Panc1 (cell line): ENCODE measurements around the gene RHOA. TPM values are rescaled to one million over a fixed set of nuclear protein-coding genes. Genes with fewer than 3 reads are reported as not detected.
"Not testable (repeated sequence)": the region's sequence is repeated elsewhere in the genome, so short reads cannot be mapped to it uniquely, and the experiment has no call there.

Experiments used
- ATAC-seq: fragments of 200-7000 bp; cut with Tn5 transposase; 2 replicates; pipeline ENCODE4 v1.9.1; 2020; ENCODE audit warnings: mild to moderate bottlenecking, moderate library complexity
- BruUV-seq: library from RNA; stranded (reverse); fragments of 400-500 nt; replicated peaks from 2 replicates; lab custom pipeline; 2021; lab: Mats Ljungman, UMichigan
- CTCF ChIA-PET: fragments of 300-600 bp; sonication (Branson Sonifier 250); formaldehyde crosslinking; loops from one replicate; lab custom pipeline; 2022; ENCODE audit warnings: antibody characterized with exemption; lab: Charles Lee
- POLR2A ChIA-PET: fragments of 300-600 bp; sonication (Branson Sonifier 250); formaldehyde crosslinking; loops from one replicate; lab custom pipeline; 2022; ENCODE audit warnings: antibody characterized with exemption; lab: Charles Lee
- DNase-seq: peaks from one replicate; pipeline ENCODE4 v3.0.0-alpha.2; 2010; ENCODE audit warnings: low read depth, low spot score
- H3K27ac ChIP-seq: 2 replicates; pipeline ENCODE4 v1.5.1; 2011; ENCODE audit warnings: mild to moderate bottlenecking, low read length, inconsistent platforms
- H3K27me3 ChIP-seq: fragments of 200-500 bp; sonication (Bioruptor generic); 2 replicates; pipeline ENCODE4 v1.6.0; 2014; ENCODE audit warnings: low read length, inconsistent platforms; ENCODE audit not compliant: control insufficient read depth, insufficient read depth
- H3K36me3 ChIP-seq: fragments of 200-500 bp; sonication (Bioruptor generic); 2 replicates; pipeline ENCODE4 v1.5.1; 2014; ENCODE audit warnings: inconsistent platforms, mild to moderate bottlenecking, low read length, moderate library complexity; ENCODE audit not compliant: control insufficient read depth, insufficient read depth
- H3K4me1 ChIP-seq: 2 replicates; pipeline ENCODE4 v1.5.1; 2011; ENCODE audit warnings: inconsistent platforms, mild to moderate bottlenecking, low read length, moderate library complexity; ENCODE audit not compliant: control insufficient read depth, insufficient read depth
- H3K4me3 ChIP-seq, 2 experiments: 2 replicates each; pipeline ENCODE4 v1.5.1; 2011 to 2012; ENCODE audit warnings: low read depth in 2 of 2, low read length in 2 of 2, mild to moderate bottlenecking in 2 of 2, inconsistent platforms in 1 of 2, moderate library complexity in 1 of 2
- H3K9me3 ChIP-seq: fragments of 200-500 bp; sonication (Bioruptor generic); 2 replicates; pipeline ENCODE4 v1.5.1; 2014; ENCODE audit warnings: low read depth, mild to moderate bottlenecking, inconsistent platforms, low read length, moderate library complexity; ENCODE audit not compliant: control insufficient read depth, insufficient read depth
- CTCF ChIP-seq: fragments of 450-650 bp; IDR thresholded peaks from 2 replicates; pipeline ENCODE4 v1.5.1; 2017; ENCODE audit warnings: mild to moderate bottlenecking
- POLR2AphosphoS5 ChIP-seq: IDR thresholded peaks from 2 replicates; pipeline ENCODE4 v1.6.1; 2012; ENCODE audit warnings: mild to moderate bottlenecking, low read depth, low read length, moderate library complexity
- SIN3A ChIP-seq: IDR thresholded peaks from 2 replicates; pipeline ENCODE4 v1.6.1; 2012; ENCODE audit warnings: low read depth, mild to moderate bottlenecking, low read length, moderate library complexity, borderline replicate concordance; ENCODE audit not compliant: insufficient read depth
- TCF7L2 ChIP-seq: IDR thresholded peaks from 2 replicates; pipeline ENCODE4 v1.6.1; 2011; ENCODE audit warnings: mild to moderate bottlenecking, low read depth, low read length, inconsistent platforms
- in situ Hi-C: cut with HindIII; loops from 2 replicates; pipeline ENCODE4 v1.10.0; 2016; ENCODE audit warnings: low sequenced_read_pairs, low pct_unique_long_range_greater_than_20kb
- intact Hi-C: fragments of 100-400 bp; cut with micrococcal nuclease; formaldehyde crosslinking; loops from one replicate; pipeline ENCODE4 v1.10.0; 2022; ENCODE audit not compliant: unreplicated experiment
- total RNA-seq: library from RNA; stranded (reverse); gene quantifications from one replicate; pipeline ENCODE4 v1.2.1, GENCODE V29; 2021; ENCODE audit not compliant: unreplicated experiment
- TF ChIP-seq, protein P1 (sequence below), 2 experiments: IDR thresholded peaks; 2 replicates each; pipeline ENCODE4 v1.6.1; 2011 to 2012; ENCODE audit warnings: low read depth in 2 of 2, control low read depth in 1 of 2, low read length in 1 of 2, mild to moderate bottlenecking in 1 of 2, moderate library complexity in 1 of 2; ENCODE audit not compliant: insufficient read depth in 1 of 2

The RHOA gene
- total RNA-seq, 1 experiment from 2014 or later: 296 TPM

DNA sequence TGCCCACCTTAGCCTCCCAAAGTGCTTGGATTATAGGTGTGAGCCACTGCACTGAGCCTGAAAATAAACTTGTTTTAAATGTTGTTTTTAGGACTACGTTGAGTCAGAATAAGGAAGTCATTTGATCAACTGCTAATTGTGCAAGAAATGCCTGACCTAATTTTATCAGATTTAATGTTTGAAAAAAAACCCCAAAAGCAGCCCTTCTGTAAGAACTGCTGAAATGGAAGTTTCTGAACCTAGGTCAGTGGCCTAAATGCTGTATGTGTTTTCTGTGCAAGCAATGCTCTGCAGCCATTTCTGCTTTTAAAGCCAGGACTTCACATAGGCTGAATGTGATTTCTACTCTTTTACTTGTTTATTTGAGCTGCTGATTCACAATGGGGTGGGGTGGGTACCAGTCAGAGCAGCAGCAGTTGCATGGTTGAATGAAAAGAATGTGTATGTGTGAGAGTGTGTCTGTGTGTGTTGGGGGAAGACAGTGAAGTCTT lies 60.2 kb downstream of the RHOA start:
- no peaks in the 10 kb centered on the region for H3K4me1 ChIP-seq
- BruUV-seq: no TSS peak
- H3K27ac ChIP-seq: no peak overlapping the region
- POLR2A ChIA-PET: no interaction called here
- CTCF ChIA-PET: no interaction called here
- H3K27me3 ChIP-seq: no peaks in the 10 kb centered on the region
- H3K4me3 ChIP-seq: no peak overlapping the region
- no peaks in the 10 kb centered on the region for H3K36me3 ChIP-seq
- DNase-seq (no peak), ATAC-seq (no peak)
- no peaks in the 10 kb centered on the region for H3K9me3 ChIP-seq
- intact Hi-C loops: no loop called here
- in situ Hi-C loops: no loop called here
- TF ChIP-seq TCF7L2: no peak
- no peak for TF ChIP-seq SIN3A
- TF ChIP-seq CTCF: no peak
- TF ChIP-seq, protein P1, sequence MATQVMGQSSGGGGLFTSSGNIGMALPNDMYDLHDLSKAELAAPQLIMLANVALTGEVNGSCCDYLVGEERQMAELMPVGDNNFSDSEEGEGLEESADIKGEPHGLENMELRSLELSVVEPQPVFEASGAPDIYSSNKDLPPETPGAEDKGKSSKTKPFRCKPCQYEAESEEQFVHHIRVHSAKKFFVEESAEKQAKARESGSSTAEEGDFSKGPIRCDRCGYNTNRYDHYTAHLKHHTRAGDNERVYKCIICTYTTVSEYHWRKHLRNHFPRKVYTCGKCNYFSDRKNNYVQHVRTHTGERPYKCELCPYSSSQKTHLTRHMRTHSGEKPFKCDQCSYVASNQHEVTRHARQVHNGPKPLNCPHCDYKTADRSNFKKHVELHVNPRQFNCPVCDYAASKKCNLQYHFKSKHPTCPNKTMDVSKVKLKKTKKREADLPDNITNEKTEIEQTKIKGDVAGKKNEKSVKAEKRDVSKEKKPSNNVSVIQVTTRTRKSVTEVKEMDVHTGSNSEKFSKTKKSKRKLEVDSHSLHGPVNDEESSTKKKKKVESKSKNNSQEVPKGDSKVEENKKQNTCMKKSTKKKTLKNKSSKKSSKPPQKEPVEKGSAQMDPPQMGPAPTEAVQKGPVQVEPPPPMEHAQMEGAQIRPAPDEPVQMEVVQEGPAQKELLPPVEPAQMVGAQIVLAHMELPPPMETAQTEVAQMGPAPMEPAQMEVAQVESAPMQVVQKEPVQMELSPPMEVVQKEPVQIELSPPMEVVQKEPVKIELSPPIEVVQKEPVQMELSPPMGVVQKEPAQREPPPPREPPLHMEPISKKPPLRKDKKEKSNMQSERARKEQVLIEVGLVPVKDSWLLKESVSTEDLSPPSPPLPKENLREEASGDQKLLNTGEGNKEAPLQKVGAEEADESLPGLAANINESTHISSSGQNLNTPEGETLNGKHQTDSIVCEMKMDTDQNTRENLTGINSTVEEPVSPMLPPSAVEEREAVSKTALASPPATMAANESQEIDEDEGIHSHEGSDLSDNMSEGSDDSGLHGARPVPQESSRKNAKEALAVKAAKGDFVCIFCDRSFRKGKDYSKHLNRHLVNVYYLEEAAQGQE (IDR thresholded peaks at IDR 0.05; ENCODE audit: insufficient read depth in 1 of 2, low read depth in 2 of 2, low read length in 1 of 2): no peak
- TF ChIP-seq POLR2AphosphoS5: no peak

DNA sequence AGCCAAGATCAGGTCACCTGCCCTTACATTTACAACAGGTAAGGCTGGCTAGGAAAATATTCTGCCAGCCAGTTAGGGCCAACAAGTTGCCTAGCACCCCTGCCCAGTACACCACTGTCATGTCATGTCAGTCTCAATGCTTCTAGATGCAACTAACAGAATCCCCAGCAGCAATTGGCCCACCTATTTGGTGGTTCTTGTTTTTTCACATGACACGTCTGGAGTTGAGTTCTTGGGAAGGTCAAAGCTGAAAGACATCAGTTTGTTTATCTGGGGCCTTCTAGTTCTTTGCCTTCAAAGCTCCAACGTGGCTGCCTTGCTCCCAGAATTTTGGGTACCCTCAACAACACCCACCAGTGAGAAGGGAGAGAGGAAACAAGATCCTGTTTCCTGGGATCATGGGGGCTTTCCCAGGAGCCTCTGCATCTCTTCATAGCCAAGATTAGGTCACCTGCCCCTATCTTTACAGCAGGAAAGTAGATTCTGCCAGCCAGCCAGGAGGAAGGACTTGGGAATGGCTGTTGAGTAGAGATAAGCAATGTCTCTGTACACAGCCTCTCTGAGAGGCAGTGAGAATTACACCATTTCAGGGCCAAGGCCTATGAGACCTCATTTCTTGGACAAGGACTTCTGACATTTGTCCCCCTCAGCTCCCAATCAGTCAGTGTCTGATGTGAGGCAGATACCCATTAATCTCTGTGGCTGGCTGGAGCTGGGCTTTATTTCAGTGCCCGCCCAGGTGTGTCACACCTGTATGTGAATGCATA lies 62.2 kb downstream of the RHOA start:
- TF ChIP-seq, protein P1 (IDR thresholded peaks at IDR 0.05; ENCODE audit: insufficient read depth in 1 of 2, low read depth in 2 of 2, low read length in 1 of 2): no peak
- TF ChIP-seq TCF7L2 (no peak), CTCF (no peak), SIN3A (no peak), POLR2AphosphoS5 (no peak)
- intact Hi-C loops (no loop called here), in situ Hi-C loops (no loop called here)
- Histone ChIP-seq H3K27me3 (no peaks in the 10 kb centered on the region), H3K4me3 (no peak overlapping the region), H3K4me1 (no peaks in the 10 kb centered on the region), H3K27ac (no peak overlapping the region), H3K36me3 (no peaks in the 10 kb centered on the region), H3K9me3 (no peaks in the 10 kb centered on the region)
- ChIA-PET CTCF (no interaction called here), POLR2A (no interaction called here)
- DNase-seq (no peak), ATAC-seq (no peak)
- BruUV-seq: no TSS peak

DNA sequence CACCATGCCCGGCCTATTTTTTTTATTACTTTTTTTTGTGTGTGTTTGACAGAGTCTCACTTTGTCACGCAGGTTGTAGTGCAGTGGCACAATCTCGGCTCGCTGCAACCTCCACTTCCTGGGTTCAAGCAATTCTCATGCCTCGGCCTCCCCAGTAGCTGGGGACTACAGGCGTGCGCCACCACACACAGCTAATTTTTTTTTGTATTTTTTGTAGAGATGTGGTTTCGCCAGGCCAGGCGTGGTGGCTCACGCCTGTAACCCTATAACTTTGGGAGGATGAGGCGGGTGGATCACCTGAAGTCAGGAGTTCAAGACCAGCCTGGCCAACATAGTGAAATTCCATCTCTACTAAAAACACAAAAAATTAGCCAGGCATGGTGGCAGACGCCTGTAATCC lies 63.4 kb downstream of the RHOA start:
- H3K27me3 ChIP-seq, CTCF ChIA-PET, POLR2A ChIA-PET, intact Hi-C loops, BruUV-seq, H3K4me1 ChIP-seq, H3K9me3 ChIP-seq, H3K36me3 ChIP-seq, DNase-seq, ATAC-seq, H3K27ac ChIP-seq, H3K4me3 ChIP-seq, in situ Hi-C loops: not testable (repeated sequence)
